ENCODE data around the gene MRPS16.

The MRPS16 gene

DNA sequence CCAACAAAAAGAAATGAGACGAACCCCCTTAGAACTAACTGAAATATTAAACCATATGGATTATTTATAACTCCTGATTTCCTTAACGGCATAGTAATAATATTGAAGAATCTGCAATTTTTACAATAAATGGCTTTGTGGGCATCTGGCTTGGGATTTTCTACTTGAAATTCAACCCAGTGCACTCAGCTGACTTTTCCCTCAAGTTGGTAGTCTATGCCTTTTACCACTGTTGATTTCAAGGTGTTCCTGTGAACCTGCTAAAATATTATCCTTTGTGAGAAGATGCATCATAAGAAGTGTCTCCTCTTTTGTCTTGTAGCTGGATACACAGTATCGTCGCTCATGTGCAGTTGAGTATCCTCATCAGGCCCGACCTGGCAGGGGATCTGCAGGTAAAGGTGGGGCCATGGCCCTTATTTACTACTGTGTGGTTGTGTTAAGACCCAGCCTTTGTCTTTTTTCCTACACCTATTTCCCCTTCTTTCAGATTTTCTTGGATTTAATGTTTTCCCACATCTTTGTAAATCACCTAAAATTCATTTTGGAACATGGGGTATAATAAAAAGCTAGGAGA is 13.4 kb downstream of the MRPS16 start:
- DNase-seq, result no peak

DNA sequence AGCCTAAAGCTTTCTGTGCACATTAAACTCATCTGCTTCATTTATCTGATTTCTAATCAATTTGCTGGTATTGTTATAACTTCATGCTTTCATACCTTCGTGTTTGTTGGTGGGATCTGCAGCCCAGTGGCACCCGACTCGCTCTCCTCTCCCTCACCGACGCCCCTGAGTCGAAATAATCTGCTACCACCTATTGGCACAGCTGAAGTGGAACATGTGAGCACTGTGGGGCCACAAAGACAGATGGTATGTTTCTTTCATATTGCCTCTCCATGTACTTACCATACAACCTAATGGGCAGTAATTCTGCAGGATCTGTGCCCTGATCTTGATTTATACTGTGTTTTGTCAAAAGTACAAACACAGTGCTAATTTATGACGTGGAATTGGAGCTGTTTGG is 17.7 kb downstream of the MRPS16 start:
- no peak for DNase-seq

DNA sequence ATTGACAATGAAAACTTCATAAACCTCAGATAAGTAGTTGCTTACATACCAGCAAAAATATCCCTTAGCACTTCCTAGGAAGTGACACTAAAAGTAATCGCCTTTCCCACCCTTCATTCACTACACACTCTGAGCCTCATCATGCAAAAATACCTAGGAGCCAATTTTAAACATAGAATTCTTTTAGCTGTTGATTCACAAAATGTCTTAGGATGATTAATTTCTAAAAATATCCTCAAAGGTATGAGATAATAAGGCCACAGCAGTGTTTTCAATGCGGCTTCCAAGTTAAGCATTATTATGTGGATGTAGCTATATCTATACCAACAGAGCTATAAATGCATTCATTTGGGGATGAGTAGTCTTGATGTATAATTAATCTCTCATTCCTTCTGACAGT is 18.6 kb downstream of the MRPS16 start:
- no peak for DNase-seq

DNA sequence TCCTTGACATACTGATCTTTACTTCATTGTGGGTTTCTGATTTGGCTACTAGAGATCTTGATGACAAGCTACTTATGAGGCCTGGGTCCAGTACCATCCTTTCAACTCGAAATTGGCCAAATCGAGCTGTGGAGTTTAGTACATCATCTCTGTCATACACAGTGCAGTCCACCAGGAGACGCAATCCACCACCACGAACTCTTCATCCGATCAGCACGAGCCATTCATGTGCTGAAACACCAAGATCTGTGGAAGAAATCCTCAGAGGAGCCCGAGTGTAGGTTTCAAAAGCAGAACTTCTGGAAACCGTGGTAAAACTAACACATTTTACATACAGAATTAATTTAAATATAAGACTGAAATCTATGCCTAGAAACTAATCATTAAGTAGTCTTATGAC is 19.6 kb downstream of the MRPS16 start:
- no peak for DNase-seq

DNA sequence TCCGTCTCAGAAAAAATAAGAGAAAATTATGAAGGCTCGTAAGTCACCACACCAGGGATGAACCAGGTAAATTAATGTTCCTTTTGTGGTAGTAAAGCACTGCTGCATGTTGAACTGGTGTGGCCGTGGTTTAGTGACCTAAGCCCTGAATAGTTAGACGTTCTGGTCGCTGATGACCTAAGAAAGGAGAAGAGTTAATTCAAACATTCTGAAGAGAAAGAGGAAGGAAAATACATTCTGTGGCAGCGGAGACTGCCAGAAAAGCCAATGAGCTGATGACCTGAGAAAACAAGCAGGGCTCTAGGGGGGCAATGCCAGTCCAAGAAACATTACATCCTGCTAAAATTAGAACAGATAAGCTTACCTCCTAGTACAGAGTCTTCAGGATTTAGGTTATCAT is 22.9 kb downstream of the MRPS16 start:
- no peak for DNase-seq

DNA sequence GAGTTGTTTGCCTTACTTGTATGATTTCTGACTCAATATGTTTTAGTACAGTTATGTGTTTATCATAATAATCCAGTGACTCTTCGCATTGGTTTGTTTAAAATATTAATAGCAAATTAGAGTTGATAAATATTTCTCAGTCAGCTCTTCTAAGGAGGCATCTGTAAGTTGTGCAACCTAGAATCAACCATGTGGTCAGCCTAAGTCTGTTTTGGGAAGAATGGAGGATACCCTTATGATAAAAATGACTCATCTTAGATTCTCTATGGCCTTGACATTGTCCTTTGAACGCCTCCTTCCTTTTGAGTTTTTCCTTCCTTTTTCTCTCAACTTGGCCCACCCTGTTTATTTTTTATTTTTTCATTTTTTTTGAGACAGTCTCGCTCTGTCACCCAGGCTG is 24.2 kb downstream of the MRPS16 start:
- no peak for DNase-seq

DNA sequence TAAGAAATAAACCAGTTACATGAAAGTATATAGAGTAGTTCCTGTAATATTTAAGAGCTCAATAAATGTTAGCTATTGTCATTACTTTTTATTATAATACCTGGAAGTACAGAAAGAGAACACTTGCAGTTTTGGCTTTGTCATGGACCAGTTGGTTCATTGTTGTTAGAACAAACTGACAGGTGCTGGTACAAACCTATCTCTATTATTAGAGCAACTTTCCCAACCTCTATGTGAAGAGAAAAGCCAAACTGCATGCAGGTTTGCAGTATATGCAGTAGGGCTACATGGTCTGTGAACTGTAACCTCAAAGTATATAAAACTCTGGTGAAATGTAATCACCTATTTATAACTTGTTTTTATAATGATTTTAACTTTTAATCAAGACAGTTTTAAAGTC is 25.8 kb downstream of the MRPS16 start:
- DNase-seq, result no peak

DNA sequence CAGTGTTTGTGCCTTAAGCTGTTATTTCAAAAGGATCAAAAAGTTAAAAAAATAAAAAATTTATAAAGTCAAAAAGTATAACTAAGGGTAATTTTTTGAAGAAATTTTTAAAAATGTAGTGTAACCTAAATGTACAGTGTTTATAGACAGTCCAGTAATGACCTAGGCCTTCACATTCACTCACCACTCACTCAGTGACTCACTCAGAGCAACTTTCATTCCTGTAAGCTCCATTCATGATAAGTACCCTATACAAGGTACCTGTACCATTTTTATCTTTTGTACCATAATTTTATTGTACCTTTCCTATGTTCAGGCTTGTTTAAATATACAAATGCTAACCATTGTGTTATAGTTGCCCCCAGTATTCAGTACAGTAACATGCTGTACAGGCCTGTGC is 26.9 kb downstream of the MRPS16 start:
- DNase-seq, result no peak

DNA sequence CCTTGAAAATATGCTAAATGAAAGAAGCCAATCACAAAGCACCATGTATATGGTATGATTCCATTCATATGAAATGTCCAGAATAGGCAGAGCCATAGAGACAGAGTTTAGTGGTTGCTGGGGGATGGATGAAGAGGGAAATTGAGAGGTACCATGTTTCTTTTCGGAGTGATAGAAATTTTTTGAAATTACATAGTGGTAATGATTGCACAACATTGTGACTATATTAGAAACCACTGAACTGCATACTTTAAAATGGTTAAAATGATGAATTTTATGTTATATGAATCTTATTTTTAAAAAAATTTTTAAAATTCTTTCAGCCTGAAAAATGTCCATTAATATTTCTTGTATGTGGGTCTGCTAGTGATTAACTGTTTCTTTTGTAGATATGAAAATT is 31.5 kb downstream of the MRPS16 start:
- DNase-seq, result no peak

DNA sequence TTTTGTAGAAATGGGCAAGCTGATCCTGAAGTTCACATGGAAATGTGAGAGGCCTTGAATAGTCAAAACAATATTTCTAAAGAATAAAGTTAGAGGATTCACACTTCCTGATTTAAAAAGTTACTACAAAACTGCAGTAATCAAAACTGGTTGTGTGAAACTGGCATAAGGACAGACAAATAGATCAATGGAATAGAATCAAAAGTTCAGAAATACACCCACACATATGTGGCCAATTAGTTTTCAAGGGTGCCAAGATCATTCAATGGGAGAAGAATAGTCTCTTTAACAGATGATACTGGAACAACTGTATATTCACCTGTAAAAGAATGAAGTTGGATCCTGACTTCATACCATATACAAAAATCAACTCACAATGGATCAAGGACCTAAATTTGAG is 33.1 kb downstream of the MRPS16 start:
- no peak for DNase-seq

DNA sequence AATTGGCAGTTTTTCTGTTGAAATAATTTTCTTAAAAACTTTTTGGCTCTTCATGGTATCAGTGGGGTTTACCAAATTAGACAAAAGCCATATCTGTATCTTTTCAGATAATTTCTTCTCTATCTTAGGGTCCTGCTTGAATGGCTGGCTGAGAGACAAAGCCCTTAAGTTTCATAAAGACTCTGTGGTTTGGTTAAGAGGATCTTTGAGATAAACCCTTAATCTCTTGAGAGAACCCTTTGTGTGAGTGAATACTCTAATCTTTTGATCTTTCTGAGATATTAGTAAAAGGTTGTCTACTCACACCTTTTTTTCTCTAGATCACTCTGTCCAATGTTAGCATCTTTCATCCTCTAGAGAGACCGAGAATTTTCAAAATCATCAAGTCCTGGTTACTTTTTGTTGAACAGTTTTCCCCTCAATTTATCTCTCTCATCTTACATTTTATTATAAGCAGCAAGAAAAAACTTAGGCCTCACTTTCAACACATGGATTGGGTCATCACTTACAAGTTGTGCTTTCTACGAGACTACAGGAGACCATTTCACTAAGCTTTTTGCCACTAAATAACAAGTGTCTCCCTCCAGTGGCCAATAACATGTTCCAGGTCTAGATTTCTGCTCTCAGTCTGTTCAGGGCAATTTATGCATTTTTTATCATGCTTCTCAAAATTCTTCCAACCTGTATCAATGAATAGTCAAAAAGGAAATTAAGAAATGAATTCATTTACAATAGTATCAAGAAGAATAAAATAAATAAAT is 33.8 kb downstream of the MRPS16 start:
- no peak for DNase-seq

DNA sequence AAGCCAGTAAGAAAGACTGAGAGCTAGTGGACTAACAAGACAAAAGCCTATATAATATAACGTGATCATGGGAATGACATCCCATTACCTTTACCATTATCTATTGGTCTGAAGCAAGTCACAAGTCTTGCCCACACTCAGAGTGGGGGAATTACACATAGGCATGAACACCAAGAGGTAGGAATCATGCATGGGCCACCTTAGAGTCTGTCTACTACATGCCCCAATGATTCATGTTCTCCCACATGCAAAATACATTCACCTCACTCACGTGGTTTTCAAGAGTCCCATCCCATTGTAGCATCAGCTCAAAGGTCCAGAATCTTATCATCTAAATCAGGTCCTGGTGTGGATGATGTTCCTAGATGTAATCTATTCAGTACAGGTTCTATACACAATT is 34.8 kb downstream of the MRPS16 start:
- no peak for DNase-seq

DNA sequence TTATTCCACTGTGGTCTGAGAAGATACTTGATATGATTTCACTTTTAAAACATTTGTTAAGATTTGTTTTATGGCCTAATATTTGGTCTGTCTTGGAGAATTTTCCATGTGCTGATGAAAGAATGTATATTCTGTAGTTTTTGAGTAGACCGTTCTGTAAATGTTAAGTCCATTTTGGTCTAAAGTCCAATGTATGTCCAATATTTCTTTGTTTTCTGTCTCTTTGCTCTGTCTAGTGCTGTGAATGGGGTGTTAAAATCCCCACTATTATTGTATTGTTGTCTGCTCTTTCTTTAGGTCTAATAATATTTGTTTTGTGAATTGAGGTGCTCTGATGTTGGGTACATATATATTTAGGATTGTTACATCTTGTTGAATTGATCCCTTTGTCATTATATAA is 36.7 kb downstream of the MRPS16 start:
- no peak for DNase-seq

DNA sequence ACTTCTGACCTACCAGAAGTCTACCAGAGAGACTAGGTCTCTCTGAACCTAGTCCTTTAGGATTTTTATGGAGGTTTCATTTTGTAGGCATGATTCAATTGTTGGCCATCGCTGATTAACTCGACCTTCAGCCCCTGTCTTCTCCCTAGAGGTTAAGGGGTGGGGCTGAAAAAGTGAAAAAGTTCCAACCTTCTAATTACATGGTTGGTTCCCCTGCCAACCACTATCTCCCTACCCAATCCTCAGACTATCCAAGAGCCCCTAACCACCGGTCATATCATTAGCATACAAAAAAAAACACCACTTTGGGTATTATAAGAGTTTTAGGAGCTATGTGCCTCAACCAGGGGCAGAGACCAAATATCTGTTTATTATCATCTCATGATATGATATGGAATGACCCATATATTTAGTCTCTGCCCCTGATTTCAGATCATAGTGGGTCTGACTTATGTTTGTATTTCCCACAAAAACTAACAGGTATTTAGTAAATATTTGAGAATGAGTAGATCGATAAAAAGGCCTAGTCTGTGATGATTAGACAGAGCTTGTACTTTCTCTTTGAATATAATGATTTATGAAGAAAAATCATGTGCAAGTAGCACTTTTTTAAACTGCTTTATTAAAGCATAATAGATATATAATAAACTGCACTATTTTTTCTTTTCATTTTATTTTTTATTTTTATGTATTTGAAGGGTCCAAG is 41.2 kb downstream of the MRPS16 start:
- DNase-seq, result no peak

DNA sequence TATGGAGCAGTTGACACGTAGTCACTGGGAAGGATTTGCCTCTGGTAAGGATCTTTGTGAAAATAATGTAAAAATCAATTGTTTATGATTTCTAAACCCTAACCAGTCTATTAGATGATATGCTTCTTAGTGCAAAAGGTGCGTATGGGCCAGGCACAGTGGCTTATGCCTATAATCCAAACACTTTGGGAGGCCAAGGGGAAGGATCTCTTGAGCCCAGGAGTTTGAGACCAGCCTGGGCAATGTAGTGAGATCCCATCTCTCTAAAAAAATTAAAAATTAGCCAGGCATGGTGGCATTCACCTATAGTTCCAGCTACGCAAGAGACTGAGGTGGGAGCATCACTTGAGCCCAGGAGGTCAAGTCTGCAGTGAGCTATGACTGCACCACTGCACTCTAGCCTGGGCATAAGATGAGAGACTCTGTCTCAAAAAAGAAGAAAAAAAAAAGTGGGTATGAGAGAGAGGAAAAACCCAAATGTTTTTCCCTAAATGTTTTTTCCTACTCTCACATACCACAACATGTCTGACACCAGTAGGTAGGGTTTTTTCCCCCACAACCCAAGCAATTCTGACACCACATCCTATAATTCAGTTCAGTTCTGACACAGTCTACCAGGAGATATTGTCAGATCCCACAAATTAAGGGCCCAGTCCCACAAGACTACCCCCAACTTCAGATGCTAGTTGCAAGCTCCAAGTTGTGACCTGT is 41.9 kb downstream of the MRPS16 start:
- no peak for DNase-seq

DNA sequence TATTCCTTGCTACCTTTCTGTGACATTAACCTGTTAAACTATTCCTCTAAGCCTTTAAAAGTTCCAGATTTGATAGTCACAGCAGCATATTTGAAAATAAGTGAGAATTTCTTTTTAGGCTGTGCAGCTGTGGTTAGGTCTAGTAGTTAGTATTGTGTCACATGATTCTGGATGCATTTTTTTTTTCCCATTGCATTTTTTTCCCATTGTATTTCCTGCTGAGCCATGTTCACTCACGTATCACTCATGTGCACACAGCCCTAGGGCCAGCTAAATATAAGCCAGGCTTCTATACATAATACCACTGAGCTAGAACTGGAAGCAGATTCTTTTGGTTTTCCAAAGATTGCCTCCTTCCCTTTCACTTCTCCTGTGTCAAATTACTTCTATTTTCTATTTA is 42.7 kb downstream of the MRPS16 start:
- DNase-seq, result no peak

DNA sequence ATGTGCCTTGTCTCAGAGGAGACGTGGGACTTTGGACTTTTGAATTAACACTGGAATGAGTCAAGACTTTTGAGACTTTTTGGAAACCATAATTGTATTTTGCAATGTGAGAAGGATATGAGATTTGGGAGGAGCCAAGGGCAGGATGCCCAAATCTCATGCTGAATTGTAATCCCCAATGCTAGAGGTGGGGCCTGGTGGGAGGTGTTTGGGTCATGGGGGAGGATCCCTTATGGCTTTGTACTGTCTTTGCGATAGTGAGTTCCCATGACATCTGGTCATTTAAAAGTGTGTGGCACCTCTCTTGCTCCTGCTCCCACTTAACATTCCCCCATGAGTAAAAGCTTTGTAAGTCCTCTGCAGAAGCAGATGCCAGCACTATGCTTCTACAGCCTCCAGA is 44.6 kb downstream of the MRPS16 start:
- DNase-seq, result no peak

DNA sequence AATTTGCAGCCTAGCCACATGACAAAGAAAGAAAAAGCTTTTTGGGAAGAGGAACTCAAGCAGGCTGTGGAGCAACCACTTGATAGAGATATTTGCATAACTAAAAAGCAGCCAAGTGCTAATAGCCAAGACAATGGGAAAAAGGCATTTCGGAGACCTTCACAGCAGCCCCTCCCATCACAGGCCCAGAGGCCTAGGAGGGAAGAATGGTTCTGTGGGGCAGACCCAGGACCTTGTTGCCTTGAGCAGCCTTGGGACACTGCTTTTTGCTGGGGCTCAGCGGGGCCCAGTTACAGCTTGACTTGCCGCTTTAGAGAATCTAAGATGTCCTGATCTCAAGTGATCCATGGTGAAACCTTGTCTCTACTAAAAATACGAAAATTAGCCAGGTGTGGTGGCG is 46.1 kb downstream of the MRPS16 start:
- DNase-seq, result no peak

DNA sequence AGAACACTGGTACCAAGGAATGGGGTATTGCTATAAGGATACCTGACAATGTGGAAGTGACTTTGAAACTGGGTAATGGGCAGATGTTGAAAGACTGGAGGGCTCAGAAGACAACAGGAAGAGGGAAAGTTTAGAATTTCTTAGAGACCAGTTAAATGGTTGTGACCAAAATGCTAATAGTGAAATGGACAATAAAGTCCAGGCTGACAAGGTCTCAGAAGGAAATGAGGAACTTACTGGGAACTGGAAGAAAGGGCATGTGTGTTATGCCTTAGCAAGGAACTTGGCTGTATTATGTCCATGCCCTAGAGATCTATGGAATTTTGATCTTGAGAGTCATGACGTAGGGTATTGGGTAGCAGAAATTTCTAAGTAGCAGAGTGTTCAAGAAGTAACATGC is 46.6 kb downstream of the MRPS16 start:
- no peak for DNase-seq

DNA sequence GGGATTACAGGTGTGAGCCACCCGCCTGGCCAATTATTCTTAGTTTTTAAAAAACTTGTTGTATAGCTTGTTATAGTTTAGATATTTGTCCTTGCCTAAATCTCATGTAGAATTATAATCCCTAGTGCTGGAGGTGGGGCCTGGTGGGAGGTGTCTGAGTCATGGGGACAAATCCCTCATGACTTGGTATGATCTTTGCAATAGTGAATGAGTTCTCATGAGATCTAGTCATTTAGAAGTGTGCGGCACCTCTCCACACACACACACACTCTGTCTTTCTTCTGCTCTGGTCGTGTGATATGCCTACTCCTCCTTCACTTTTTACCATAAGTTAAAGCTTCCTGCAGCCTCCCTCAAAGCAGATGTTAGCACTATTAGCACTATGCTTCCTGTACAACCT is 47.4 kb downstream of the MRPS16 start:
- no peak for DNase-seq
